ENCODE results near the gene FOXP1. TPM values are rescaled to one million over a fixed set of nuclear protein-coding genes. Genes with fewer than 3 reads are reported as not detected.

FOXP1 gene
- total and polyA plus RNA-seq, 2 of the 13 experiments (the other 11 are each of a cell fraction or from before 2014, with no cell fraction given) = 40.4 to 59.0 TPM

DNA sequence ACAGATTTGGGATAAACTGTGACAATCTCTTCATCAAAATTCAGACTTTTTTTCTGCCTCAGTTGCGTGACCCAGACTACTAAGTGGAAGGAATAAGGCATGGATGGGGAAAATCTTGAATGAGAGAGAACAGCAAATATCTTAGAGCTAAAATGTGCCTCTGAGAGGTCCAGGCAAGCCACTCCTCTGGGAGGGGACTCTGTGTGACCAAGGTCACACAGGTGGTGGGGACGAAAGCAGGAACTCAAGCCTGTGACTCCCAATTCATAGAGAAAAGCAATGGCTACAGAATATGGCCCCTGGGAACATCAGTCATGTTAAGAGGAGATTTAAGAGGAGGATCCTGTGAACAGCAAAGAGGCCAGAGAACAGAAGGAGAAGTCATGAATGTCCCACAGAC lies 268.1 kb downstream of the FOXP1 start:
- no peak overlapping the region for H2AFZ ChIP-seq (ENCODE audit: low read length)
- no peaks in the 10 kb centered on the region for H3K9me3 ChIP-seq (ENCODE audit: low read length)
- peaks cover 10% of the 10 kb centered on the region for H3K79me2 ChIP-seq (ENCODE audit: insufficient read depth, low read length)
- POLR2A ChIA-PET = no interaction called here
- TF ChIP-seq TARDBP (CRISPR knock-in tag; IDR thresholded peaks at IDR 0.05) (no peak), TEAD3 (CRISPR knock-in tag; optimal IDR thresholded peaks at IDR 0.05; ENCODE audit: borderline replicate concordance) (no peak), ZNF790 (CRISPR knock-in tag; IDR thresholded peaks at IDR 0.05; ENCODE audit: borderline replicate concordance) (no peak), ZNF432 (CRISPR knock-in tag; IDR thresholded peaks at IDR 0.05; ENCODE audit: borderline replicate concordance) (no peak), ZNF639 (CRISPR knock-in tag; conservative IDR thresholded peaks at IDR 0.05) (no peak), PHF20 (CRISPR knock-in tag; IDR thresholded peaks at IDR 0.05) (no peak), FOXJ3 (CRISPR knock-in tag; IDR thresholded peaks at IDR 0.05; ENCODE audit: borderline replicate concordance) (no peak), SNAPC4 (CRISPR knock-in tag; IDR thresholded peaks at IDR 0.05) (no peak), SRSF1 (optimal IDR thresholded peaks at IDR 0.05; ENCODE audit: low read depth, low read length) (no peak), PCBP1 (IDR thresholded peaks at IDR 0.05; ENCODE audit: borderline replicate concordance, low read depth, low read length) (no peak)
- no peak overlapping the region for H3K4me3 ChIP-seq (replicated peaks in 1 of 3; ENCODE audit: insufficient read depth in 1 of 3, low read depth in 2 of 3, low read length in 3 of 3)
- no peak overlapping the region for H3K9ac ChIP-seq (ENCODE audit: insufficient read depth, low read depth, low read length)
- FAIRE-seq (peak; percentile 44), ATAC-seq (peak; percentile 26), DNase-seq (ENCODE audit: low spot score) (no peak)
- no TSS peak for BruUV-seq (replicated peaks)
- H3K4me2 ChIP-seq (ENCODE audit: low read depth, low read length) = no peak overlapping the region
- peaks cover 3% of the 10 kb centered on the region; the same call in 1 of the 2 replicates for H4K20me1 ChIP-seq (ENCODE audit: insufficient read depth, low read length)
- H3K4me1 ChIP-seq (ENCODE audit: insufficient read depth, low read length) = peaks cover 49% of the 10 kb centered on the region
- CTCF ChIA-PET (ENCODE audit: low intra/inter-chr PET ratio, low total read pairs) = no interaction called here
- peaks cover 1 to 12% of the 10 kb centered on the region in 2 experiments; a peak in 1 of 5 replicates for H3K36me3 ChIP-seq (replicated peaks in 1 of 2; ENCODE audit: control insufficient read depth in 1 of 2, insufficient read depth in 2 of 2, low read length in 2 of 2)
- intact Hi-C loops (cut with micrococcal nuclease; ENCODE audit: unreplicated experiment) (no loop called here), in situ Hi-C loops (cut with HindIII; ENCODE audit: extremely low pct_ligation_motif_present, low pct_unique_long_range_greater_than_20kb) (no loop called here)
- WGBS (ENCODE audit: low lambda C conversion rate) = 88% methylated on average over 2 of the region's 2 CpGs
- no peaks in the 10 kb centered on the region for H3K27me3 ChIP-seq (ENCODE audit: control insufficient read depth in 1 of 2, insufficient read depth in 2 of 2, low read length in 2 of 2)
- H3K27ac ChIP-seq (ENCODE audit: extremely low read length, insufficient read depth, low read length) = no peak overlapping the region
